ENCODE results near the gene RARRES1.

DNA sequence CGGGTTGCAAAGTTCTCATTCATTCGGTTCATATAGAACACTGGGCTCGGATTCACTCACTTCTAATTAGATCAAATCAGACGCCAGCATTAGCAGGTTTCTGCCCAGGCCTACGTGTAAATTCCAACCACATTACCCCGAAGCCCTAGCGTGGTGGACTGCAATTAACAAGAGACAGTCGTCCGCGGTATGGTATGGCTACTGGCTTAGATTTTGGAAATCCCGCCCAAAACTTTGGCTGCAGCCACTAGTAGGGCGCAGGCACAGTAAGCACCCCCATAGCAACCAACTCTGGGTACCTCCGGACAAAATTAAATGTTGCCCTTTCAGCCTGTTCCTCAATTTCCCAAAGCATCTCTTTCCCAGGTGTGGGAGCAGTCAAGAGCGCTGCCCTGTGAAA lies 771 bp downstream of the RARRES1 start:
- no peak for TF ChIP-seq CTBP1 (IDR thresholded peaks at IDR 0.05; ENCODE audit: borderline replicate concordance)
- TF ChIP-seq NFRKB (IDR thresholded peaks at IDR 0.05) = no peak
- no peak for TF ChIP-seq L3MBTL2 (conservative IDR thresholded peaks at IDR 0.05)
- TF ChIP-seq FOXM1 (IDR thresholded peaks at IDR 0.05; ENCODE audit: borderline replicate concordance) = no peak
- TF ChIP-seq ZNF384 (IDR thresholded peaks at IDR 0.05) = no peak
- TF ChIP-seq LEF1 (IDR thresholded peaks at IDR 0.05; ENCODE audit: borderline replicate concordance) = no peak
- no peak for TF ChIP-seq FOXA1 (IDR thresholded peaks at IDR 0.05)
- no peak for TF ChIP-seq BHLHE40 (IDR thresholded peaks at IDR 0.05; ENCODE audit: borderline replicate concordance)
- TF ChIP-seq ELF4 (IDR thresholded peaks at IDR 0.05) = no peak
- no peak for TF ChIP-seq TARDBP (IDR thresholded peaks at IDR 0.05)
- no peak for TF ChIP-seq ARNT (IDR thresholded peaks at IDR 0.05)
- no peak for TF ChIP-seq SP1 (IDR thresholded peaks at IDR 0.05)
- no peak for TF ChIP-seq HDGF (IDR thresholded peaks at IDR 0.05; ENCODE audit: borderline replicate concordance)
- TF ChIP-seq SUZ12 (IDR thresholded peaks at IDR 0.05) = no peak

Measured in HEK293T (cell line).